Measurements from ENCODE around the gene DTYMK.
A peak's percentile ranks its signal among the peaks of the same experiment; 100 is the strongest.

DTYMK gene

GRCh38 chr2:241659150-241659739, 27.4 kb downstream of the DTYMK start:
- peak; percentile 74 for TF ChIP-seq CTCF (IDR thresholded peaks at IDR 0.05; ENCODE audit: control insufficient read depth, insufficient read depth, low read depth, low read length, missing control alignments)
- no peak overlapping the region for H3K4me3 ChIP-seq (ENCODE audit: control insufficient read depth, low read depth, low read length)
- no peak for DNase-seq (ENCODE audit: low read depth)

GRCh38 chr2:241658296-241658695, 28.3 kb downstream of the DTYMK start:
- no peak overlapping the region for H3K4me3 ChIP-seq (ENCODE audit: control insufficient read depth, low read depth, low read length)
- no peak for DNase-seq (ENCODE audit: low read depth)
- no peak for TF ChIP-seq CTCF (IDR thresholded peaks at IDR 0.05; ENCODE audit: control insufficient read depth, insufficient read depth, low read depth, low read length, missing control alignments)

GRCh38 chr2:241657786-241658254, 28.8 kb downstream of the DTYMK start:
- no peak for DNase-seq (ENCODE audit: low read depth)
- no peak overlapping the region for H3K4me3 ChIP-seq (ENCODE audit: control insufficient read depth, low read depth, low read length)
- no peak for TF ChIP-seq CTCF (IDR thresholded peaks at IDR 0.05; ENCODE audit: control insufficient read depth, insufficient read depth, low read depth, low read length, missing control alignments)

GRCh38 chr2:241656190-241656741, 30.3 kb downstream of the DTYMK start:
- no peak for TF ChIP-seq CTCF (IDR thresholded peaks at IDR 0.05; ENCODE audit: control insufficient read depth, insufficient read depth, low read depth, low read length, missing control alignments)
- DNase-seq (ENCODE audit: low read depth) = no peak

GRCh38 chr2:241655516-241656189, 31.0 kb downstream of the DTYMK start:
- no peak overlapping the region for H3K4me3 ChIP-seq (ENCODE audit: control insufficient read depth, low read depth, low read length)
- no peak for DNase-seq (ENCODE audit: low read depth)
- no peak for TF ChIP-seq CTCF (IDR thresholded peaks at IDR 0.05; ENCODE audit: control insufficient read depth, insufficient read depth, low read depth, low read length, missing control alignments)

More at GRCh38 chr2:241656190-241656741, 30.3 kb downstream of the DTYMK start:
- no peak overlapping the region for H3K4me3 ChIP-seq (ENCODE audit: control insufficient read depth, low read depth, low read length)

- H3K4me3 ChIP-seq (ENCODE audit: control insufficient read depth, low read depth, low read length) = no peak overlapping the region
- no peak for DNase-seq (ENCODE audit: low read depth)
- no peak for TF ChIP-seq CTCF (IDR thresholded peaks at IDR 0.05; ENCODE audit: control insufficient read depth, insufficient read depth, low read depth, low read length, missing control alignments)
Observed at GRCh38 chr2:241654551-241654950, 32.1 kb downstream of the DTYMK start.
